ENCODE measurements around the gene MS4A14.

DNA sequence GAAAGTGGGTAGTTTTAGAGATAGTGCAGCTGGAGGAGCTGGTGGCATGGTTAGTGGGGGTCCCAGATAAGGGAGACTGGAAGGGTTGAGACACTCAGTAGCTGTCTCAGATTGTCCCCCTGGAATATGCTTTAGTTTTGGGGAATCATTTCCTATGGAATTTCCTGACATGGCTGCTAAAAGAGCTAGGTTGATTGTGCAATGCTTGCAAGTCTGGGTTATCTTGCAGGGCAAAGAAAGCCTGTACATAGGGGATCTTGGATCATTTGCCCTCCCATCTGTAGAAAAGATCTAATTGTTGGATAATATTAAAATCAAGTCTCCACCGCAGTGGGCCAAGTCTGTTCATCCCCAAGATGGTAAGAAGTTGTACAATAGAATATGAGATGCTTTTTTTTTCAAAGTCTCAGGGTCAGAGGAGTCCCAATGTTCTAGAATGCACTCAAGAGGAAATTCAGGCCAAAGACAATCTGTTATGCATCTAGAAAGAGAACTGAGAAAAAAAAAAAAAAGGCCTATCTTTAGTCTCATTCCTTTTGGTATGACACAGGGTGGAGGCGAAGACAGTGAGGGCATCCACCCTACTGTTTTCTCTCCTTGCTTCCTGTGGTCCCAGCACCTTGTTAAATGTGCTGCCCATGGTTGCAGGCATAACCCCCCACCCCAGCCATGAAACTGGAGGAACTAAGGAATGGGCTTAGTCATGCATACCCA, 49.0 kb upstream of the MS4A14 start:
- TF ChIP-seq, protein P1, sequence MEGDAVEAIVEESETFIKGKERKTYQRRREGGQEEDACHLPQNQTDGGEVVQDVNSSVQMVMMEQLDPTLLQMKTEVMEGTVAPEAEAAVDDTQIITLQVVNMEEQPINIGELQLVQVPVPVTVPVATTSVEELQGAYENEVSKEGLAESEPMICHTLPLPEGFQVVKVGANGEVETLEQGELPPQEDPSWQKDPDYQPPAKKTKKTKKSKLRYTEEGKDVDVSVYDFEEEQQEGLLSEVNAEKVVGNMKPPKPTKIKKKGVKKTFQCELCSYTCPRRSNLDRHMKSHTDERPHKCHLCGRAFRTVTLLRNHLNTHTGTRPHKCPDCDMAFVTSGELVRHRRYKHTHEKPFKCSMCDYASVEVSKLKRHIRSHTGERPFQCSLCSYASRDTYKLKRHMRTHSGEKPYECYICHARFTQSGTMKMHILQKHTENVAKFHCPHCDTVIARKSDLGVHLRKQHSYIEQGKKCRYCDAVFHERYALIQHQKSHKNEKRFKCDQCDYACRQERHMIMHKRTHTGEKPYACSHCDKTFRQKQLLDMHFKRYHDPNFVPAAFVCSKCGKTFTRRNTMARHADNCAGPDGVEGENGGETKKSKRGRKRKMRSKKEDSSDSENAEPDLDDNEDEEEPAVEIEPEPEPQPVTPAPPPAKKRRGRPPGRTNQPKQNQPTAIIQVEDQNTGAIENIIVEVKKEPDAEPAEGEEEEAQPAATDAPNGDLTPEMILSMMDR (IDR thresholded peaks at IDR 0.05) = no peak
- no peak for TF ChIP-seq POLR2A (IDR thresholded peaks at IDR 0.05)

Measured in tibial nerve (tissue), 3 donors.